HG03457 (cell line): ENCODE measurements around the gene EML3.

Source experiments
- ATAC-seq: cut with Tn5 transposase; IDR thresholded peaks from one replicate; pipeline ENCODE4 v1.9.1; 2021; ENCODE audit warnings: moderate number of reproducible peaks; ENCODE audit not compliant: unreplicated experiment

EML3 gene

DNA sequence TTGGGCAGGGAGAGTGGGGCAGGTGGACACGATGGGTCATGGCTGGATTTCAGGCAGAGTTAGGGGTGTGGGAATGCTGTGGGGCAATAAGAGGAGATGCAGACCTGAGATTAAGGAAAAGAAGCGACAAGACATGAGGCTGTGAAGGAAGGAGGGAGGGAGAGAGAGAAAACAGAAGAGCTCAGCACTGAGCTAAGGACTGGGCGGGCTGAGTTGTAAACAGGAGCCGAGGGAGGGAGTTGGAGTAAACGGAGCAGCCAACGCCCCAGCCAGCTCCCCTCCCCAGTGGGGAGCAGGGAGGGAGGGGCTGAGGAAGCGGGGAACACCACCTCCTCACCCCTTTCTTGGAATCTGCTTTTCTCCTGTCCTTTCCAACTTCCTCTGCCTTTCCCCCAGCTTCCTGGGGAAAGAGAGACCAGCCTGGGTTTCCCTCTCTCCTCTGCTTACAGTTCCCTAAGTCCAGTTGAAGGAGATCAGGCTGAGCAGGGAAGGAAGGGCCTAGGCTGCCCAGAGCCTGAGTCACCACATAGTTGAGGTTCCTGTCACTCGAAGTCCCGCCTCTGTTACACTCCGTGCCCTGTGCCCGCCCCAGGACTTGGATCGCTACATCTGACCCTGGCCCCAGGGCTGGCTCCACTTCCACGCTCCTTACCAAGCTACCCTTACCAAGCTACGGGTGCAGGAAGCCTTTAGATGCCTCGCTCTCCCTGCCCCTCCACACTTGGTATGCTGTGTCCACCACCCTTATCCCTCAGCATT lies 59.3 kb downstream of the EML3 start:
- no peak for ATAC-seq

DNA sequence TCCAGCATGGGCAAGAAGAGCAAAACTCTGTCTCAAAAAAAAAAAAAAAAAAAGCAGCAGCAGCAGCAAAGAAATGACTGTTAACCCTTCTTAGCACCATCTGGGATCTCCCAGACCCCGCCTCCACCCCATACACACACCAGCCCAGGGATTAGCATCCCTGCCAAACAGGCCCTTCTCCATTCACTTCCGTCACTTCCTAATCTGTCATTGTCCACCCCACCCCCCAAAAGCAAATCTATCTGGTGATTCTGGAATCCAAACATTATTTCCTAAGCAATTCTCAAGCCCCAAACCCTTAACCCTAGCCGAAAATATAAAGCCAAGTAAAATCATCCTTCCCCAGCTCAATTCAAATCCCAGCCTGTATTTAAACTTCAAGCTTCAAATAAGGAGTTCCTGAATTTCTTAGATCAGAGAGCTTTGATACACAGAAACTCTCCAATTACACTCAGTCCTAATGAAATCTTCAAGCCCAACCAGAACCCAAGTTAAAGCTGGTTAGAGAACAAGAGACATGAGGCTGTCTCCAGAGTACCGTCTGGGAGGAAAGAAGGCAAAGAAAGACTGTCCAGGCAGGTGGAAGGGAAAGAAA lies 60.0 kb downstream of the EML3 start:
- no peak for ATAC-seq
